GM18502 (cell line): Measurements from ENCODE around the gene CTRB1.

Experiments used
- ATAC-seq: cut with Tn5 transposase; IDR thresholded peaks from one replicate; pipeline ENCODE4 v1.9.1; 2021; ENCODE audit warnings: mild to moderate bottlenecking; ENCODE audit not compliant: unreplicated experiment, poor library complexity

CTRB1 gene

GRCh38 chr16:75224306-75225082 is 5.7 kb downstream of the CTRB1 start:
- no peak for ATAC-seq

- no peak for ATAC-seq
Observed at GRCh38 chr16:75225092-75225491, 6.3 kb downstream of the CTRB1 start.

DNA sequence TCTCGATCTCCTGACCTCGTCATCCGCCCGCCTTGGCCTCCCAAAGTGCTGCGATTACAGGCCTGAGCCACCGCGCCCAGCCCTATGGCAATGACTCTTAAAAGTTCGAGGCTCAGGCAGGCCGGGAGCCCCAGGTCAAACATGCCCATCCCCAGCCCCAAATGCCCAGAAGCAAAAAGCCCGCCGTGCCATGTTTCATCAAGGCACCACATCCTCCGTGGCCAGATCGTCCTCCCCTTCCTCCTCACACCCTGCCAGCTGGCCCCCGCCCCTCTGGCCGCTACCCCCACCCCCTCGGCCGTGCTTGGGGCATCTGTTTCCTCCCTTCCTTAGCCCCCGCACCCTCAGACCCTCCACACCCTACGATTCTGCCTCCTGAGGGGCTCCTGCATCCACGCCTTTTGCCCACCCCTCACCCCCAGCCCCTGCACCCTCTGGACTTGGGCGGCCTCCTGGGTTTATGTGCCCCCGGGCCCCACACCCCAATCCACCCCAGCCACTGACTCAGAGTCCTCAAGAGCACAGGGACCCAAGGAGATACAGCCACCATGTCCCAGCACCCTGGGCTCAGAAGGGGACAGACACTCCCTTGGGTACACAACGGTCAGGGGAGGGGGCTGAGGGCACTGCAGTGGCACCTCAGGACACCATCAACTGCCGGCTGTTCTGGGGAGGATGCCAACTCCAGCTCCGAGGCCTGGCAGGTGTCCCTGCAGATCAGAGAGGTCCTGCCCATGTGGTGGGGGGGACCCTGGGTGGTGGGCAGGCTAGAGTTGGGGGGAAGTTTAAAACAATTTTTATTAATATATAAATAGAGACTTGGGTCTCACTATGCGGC is 7.1 kb downstream of the CTRB1 start:
- ATAC-seq, result no peak

DNA sequence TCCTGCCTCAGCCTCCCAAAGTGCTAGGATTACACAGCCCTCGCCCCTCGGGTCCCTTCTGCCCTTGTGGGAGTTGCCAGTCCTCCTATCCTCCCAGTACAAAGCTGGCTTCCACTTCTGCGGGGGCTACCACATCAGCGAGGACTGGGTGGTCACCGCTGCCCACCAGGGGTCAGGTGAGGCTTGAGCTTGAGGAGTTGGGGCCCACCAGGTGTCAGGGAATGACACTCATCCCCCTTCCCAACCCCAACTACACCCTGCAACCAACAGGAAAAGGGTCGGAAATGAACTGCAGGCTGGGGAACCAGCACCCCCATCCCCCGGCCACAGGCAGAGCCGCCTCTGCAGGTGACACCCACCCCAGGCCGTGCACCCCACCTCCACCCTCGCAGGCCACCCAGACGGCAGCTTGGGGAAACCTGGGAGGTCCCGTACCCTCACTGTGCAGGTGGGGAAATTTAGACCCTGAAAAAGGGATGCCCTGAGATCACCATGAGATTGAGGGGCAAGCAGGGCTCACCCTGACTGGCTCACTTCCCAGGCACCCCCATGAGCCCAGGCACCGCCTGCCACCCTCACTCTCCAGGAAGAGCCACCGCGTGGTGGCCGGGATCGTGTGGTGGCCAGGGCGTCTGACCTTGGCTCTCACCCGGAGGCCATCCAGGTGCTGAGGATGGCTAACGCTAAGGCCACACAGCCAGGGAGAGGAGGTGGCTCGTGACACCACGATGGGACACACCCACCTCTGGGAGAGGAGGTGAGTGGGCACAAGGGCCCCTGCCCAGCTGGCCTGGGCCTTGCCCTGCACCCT is 8.0 kb downstream of the CTRB1 start:
- no peak for ATAC-seq

- ATAC-seq, result no peak
Observed at GRCh38 chr16:75227361-75228142, 8.8 kb downstream of the CTRB1 start.

DNA sequence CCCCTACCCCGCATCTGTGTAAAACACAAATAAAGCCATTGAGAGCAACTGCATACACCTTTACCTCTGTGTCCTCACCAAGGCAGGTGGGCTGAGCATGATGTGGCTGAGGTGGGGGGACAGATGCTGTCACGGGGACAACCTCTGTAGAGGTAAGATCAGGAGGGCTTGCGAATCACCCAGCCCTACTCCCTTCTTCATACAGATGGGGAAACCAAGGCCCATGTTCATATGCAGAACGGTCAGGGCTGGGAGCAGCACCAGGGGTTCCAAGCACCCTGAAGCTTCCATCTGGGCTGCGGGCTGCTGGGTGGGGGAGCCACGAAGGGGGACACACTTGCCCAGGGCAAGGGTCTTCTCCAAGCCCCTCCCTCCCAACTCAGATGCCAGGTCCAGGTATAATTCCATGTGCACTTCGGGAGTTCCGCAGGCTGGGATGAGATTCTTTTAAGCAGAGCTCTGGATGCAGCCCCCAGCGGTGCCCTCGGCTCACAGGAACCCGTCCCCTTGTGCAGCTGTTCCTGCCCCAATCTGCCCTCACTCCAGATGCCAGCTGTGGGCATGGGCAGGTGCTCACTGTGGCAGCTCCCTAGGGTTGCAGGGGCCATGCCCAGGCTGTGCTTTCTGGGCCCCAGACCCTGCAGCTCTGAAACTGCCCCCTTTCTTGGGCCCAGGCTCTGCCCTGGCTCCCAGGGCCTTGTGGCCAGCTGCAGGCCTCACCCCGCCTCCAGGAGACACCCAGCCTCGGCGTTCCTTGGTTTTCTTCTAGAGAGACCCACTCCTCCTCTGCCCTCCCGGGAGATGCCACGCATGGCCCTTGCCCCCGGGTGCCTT is 9.6 kb downstream of the CTRB1 start:
- ATAC-seq, result no peak

DNA sequence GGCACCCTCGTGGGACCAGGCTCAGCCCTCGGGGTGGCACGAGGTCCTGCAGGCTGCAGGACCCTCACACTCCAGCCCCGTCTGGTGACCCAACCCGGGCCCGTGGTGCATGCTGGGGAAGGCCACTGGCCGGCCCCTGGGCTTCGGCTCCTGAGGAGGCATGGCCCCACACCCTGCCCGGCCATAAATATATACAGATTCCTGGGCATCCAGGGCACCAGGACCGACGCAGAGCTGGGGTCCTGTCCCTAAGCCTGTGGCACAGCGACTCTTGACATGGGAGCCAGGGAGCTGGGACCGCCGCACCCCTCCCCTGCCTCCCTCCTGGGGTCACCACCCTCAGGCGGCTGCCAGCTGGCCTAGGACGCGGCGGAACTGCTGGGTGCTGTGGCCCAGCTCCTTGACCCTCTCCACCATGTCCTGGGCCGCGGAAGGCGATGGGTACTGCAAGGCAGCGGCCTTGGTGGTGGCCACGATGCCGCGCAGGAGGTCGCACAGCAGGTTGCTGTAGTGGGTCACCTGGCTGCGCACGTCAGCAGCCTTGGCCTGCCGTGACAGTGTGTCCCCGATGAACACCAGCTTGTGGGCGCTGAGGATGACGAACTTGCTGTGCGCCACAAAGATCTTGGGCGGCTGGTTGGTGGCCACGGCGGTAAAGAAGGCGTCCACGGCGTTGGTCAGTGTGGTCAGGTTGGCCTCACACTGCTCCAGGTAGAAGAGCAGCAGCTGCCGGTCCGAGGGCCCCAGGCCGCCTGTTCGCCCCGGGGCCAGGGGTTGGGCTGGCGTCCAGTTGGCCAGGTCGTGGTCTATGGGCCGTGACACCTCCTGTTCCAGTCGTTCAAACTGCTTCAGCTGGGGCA is 10.6 kb downstream of the CTRB1 start:
- no peak for ATAC-seq

- ATAC-seq, result no peak
Observed at GRCh38 chr16:75230471-75231110, 11.8 kb downstream of the CTRB1 start.

GRCh38 chr16:75231570-75231969 is 12.8 kb downstream of the CTRB1 start:
- no peak for ATAC-seq

- no peak for ATAC-seq
Observed at GRCh38 chr16:75233611-75233938, 14.8 kb downstream of the CTRB1 start.

DNA sequence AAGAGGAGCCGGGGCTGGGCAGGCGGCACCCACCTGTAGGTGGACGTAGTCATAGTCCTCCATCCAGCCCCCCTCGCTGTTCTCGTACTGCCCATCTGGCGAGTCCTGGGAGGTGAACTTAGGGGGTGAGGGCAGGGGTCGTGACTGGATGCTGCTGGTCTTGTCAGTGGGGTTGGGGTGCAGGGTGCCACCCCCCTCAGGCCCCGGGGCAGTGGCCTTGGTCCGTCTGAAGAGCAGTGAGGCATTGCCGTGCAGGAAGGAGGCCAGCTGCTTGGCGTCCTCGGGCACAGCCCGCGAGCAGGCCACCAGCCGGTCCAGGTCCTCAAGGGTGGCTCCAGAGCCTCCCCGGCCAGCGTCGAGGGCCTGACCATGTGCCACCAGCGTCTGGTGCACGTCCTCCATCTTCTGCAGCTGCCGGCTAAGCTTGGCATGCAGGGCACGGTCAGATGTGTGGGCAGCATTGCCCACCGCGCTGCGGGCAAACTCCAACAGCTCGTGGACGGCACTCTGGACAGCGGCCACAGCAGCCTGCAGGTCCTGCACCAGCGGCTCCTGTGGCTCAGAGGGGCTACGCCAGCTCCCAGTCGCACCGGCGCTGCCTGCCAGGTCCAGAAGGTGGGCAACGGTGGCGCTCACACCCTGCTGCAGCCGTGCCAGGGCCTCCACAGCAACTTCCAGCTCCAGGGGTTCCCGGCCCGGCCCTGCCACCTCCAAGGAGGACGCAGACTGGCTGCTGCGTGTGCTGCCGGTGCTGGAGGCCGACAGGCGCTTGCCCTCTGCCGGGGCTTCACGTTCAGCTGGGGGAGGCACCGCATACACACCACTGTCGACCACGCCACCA is 16.3 kb downstream of the CTRB1 start:
- no peak for ATAC-seq

DNA sequence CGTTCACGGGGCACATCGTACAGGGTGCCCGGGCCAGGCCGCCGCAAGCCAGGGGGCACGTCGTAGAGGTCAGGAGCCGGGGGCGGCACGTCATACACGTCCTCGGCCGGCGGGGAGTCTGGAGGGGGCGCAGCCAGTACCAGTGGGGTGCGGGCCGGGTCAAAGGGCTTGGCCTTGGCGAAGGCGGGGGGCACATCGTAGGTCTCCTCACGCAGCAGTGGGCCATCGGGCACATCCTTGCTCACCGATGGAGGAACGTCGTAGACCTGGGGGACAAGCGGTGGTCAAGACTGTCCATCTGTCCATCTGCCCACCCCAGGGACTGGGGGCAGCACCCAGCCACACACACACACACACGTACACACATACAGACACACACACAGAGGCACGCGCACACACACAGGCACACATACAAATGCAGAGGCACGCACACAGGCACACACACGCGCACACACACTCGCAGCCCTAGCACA is 17.0 kb downstream of the CTRB1 start:
- no peak for ATAC-seq

GRCh38 chr16:75236232-75236631 is 17.4 kb downstream of the CTRB1 start:
- no peak for ATAC-seq

- no peak for ATAC-seq
Observed at GRCh38 chr16:75236736-75237397, 18.1 kb downstream of the CTRB1 start.

- no peak for ATAC-seq
Observed at GRCh38 chr16:75237398-75238131, 18.8 kb downstream of the CTRB1 start.
